ENCODE results near the gene FAM13A.

DNA sequence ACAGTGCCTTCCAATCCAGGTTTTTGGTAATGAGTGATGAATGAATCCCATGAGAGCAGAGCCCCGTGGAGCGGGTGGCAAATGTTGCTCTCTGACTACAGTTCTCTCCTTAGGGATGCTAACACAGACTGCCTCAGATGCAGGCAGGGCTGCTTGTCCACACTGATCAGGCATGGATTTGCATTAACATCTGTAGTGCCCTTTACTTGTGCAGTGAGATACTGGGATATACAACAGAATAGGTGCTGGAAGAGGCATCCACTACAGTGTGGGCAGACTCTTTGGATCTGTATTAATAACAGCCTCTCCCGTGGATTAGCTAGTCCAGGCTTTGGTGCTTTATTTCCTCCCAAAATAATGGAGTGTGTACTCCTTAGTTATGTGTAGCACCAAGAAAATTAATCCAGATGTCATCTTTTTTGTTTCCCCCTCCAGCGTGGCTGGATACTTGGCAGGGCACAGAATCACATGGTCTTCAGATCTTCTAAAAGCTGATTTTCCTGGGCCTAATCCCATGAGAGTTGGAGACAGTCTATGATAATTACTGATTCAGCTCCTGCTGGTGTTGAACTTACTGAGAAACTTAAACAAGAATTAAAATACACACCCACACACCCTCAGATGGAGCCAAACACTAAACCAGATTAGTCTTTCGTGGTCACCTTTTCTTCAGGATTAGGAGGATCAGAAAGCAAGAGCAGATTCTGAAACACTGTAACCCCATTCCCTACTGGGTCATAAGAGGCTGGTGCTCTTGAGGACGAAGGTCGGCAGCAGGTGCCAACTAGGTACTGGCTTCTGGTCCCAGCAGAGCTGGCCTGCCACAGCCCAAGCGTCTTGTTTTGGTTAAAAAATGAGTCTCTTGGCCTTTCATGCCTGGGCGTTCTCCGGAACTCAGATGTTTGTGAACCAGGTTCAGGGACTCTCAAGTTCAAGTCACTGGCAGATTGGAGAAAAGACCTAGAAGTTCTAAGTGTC, 336.2 kb downstream of the FAM13A start:
- TF ChIP-seq POLR2A (IDR thresholded peaks at IDR 0.05): no peak
- TF ChIP-seq, protein P1, sequence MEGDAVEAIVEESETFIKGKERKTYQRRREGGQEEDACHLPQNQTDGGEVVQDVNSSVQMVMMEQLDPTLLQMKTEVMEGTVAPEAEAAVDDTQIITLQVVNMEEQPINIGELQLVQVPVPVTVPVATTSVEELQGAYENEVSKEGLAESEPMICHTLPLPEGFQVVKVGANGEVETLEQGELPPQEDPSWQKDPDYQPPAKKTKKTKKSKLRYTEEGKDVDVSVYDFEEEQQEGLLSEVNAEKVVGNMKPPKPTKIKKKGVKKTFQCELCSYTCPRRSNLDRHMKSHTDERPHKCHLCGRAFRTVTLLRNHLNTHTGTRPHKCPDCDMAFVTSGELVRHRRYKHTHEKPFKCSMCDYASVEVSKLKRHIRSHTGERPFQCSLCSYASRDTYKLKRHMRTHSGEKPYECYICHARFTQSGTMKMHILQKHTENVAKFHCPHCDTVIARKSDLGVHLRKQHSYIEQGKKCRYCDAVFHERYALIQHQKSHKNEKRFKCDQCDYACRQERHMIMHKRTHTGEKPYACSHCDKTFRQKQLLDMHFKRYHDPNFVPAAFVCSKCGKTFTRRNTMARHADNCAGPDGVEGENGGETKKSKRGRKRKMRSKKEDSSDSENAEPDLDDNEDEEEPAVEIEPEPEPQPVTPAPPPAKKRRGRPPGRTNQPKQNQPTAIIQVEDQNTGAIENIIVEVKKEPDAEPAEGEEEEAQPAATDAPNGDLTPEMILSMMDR (IDR thresholded peaks at IDR 0.05): no peak
- TF ChIP-seq POLR2AphosphoS5 (IDR thresholded peaks at IDR 0.05): no peak

Measured in prostate gland (tissue), 2 donors.